ENCODE measurements around the gene PORCN.
A peak's percentile ranks its signal among the peaks of the same experiment; 100 is the strongest.

The PORCN gene

DNA sequence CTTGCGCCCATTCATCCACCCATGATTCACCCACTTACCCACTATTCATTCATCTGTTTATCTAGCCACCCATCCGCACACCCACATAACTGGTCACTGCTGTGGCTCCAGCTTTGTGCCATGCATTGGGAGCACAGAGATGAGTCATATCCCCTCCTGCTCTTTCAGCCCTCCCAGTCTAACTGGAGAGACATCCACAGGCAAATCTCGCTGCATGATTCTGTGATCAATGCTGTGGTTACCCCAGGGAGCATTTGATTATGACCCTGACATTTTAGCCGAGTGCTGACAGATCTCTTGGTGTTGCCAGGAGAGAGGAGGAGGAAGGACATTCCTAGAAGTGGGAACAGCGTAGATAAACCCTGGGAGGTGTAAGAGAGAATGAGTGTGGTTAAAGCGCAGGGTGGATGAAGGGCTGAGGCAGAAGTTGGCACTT lies 10.4 kb upstream of the PORCN start:
- TF ChIP-seq, protein P1, sequence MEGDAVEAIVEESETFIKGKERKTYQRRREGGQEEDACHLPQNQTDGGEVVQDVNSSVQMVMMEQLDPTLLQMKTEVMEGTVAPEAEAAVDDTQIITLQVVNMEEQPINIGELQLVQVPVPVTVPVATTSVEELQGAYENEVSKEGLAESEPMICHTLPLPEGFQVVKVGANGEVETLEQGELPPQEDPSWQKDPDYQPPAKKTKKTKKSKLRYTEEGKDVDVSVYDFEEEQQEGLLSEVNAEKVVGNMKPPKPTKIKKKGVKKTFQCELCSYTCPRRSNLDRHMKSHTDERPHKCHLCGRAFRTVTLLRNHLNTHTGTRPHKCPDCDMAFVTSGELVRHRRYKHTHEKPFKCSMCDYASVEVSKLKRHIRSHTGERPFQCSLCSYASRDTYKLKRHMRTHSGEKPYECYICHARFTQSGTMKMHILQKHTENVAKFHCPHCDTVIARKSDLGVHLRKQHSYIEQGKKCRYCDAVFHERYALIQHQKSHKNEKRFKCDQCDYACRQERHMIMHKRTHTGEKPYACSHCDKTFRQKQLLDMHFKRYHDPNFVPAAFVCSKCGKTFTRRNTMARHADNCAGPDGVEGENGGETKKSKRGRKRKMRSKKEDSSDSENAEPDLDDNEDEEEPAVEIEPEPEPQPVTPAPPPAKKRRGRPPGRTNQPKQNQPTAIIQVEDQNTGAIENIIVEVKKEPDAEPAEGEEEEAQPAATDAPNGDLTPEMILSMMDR (IDR thresholded peaks at IDR 0.05), result no peak

DNA sequence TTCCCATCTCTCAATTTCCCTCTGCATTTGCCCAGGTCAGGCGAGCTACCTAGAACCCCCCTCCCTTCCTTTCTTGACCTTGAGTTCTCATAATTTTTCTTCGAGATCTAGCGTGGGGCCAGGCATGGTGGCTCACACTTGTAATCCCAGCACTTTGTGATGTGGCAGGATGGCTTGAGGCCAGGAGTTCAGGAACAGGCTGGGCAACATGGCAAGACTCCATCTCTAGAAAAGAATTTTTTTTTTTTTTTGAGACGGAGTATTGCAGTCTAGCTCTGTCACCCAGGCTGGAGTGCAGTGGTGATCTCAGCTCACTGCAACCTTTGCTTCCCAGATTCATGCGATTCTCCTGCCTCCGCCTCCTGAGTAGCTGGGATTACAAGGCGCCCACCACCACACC lies 4.5 kb upstream of the PORCN start:
- TF ChIP-seq, protein P1 (IDR thresholded peaks at IDR 0.05), result no peak

DNA sequence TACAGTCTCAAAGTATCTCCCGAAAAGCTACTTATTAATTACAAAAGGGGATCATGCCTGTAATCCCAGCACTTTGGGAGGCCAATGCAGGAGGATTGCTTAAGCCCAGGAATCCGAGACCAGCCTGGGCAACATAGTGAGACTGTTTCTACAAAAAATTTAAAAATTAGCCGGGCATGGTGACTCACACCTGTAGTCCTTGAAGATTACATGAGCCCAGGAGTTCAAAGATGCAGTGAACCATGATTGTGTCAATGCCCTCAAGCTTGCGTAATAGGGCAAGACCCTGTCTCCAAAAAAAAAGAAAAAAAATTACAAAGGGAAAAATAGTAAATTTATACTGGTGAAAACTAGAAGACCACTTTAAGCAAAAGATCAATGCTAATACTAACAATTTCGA lies 3.3 kb upstream of the PORCN start:
- TF ChIP-seq, protein P1 (IDR thresholded peaks at IDR 0.05), result no peak

DNA sequence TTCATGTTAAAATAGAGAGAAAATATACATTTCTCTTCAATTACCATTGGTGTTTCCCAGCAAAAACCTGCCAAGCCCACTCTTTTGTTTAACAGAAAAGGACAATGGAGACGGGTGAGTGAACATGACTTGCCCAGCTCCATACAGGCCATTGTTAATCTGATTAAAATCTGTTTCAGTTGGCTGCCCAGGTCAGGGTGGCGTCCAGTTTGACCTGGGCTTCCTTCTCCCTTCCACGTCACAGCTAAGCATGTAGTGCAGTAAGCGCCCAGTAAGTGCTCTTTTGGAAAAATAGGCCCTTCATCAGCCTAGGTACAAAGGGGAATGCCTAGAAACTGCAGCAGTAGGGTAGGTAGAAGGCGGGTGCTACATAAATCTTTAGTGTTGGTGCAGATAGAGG lies 1.5 kb upstream of the PORCN start:
- TF ChIP-seq, protein P1 (IDR thresholded peaks at IDR 0.05), result no peak

DNA sequence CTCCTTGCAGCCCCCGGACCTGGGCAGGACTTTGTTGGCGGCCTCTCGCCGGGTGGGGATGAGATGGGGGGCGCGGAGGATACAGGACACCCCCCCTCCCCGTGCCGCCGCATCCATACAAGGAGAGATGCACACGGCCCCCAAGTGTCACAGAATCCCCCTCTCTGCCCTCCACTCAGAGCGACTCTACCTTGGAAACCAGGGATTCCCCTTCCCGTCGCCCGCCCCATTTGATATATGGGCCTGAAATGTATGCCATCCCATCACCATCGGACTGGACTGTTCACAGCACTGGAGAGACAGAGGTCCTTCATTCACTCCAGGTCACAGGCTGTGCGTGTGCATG lies 426 bp downstream of the PORCN start:
- TF ChIP-seq, protein P1 (IDR thresholded peaks at IDR 0.05), result no peak

DNA sequence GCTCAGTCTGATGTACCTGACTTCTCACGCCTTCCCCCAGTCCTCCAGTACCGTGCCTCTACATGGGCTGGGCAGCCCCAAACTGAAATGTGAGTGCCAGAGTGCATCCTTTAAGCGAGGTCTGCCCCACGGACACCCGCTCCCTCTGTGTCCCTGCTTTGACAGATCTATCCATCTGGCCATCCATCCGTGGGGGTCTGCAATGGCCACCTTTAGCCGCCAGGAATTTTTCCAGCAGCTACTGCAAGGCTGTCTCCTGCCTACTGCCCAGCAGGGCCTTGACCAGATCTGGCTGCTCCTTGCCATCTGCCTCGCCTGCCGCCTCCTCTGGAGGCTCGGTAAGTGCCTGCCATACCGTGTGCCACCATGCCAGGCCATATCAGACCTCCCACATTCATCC lies 827 bp downstream of the PORCN start:
- TF ChIP-seq, protein P1 (IDR thresholded peaks at IDR 0.05), result no peak

DNA sequence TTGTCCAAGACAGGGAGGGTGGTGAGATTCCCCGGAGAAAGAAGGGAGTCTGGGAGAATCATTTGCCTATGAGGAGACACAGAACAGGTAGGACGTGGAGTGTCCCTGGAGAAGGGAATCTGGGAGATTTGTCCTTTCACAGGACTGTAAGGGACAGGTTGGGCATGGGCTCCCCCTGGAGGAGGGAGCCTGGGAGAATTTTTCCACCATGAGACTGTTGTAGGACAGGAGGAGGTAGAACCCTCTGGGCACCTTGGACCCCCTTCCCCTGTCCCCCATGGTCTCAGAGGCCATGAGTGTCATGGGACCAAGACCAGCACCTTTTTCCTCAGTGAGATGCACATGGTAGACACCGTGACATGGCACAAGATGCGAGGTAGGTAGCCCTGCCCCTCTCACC lies 2.8 kb downstream of the PORCN start:
- TF ChIP-seq, protein P1 (IDR thresholded peaks at IDR 0.05), result peak; percentile 23; the same call in 1 of the 2 replicates

DNA sequence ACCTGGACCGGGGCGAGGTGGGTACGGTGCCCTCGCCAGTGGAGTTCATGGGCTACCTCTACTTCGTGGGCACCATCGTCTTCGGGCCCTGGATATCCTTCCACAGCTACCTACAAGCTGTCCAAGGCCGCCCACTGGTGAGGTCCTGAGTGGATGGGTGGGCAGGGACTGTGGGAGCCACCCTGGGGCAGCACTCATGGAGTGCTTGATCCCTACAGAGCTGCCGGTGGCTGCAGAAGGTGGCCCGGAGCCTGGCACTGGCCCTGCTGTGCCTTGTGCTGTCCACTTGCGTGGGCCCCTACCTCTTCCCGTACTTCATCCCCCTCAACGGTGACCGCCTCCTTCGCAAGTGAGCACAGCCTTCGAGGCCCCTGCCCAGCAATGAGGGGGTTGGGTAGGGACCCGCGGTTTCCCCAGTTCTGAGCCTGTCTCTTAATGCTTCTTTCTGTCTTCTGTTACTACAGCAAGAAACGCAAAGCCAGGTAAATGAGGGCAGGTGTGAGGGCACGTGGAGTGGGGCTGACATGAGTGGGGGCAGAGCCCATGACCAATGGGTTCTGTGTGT lies 3.7 kb downstream of the PORCN start:
- TF ChIP-seq, protein P1 (IDR thresholded peaks at IDR 0.05), result no peak
